NCI-H82 treated with DMSO at 0.1 percent for 48 hours (cell line): Measurements from ENCODE around the gene CPED1.
"Not testable (repeated sequence)": the region's sequence is repeated elsewhere in the genome, so short reads cannot be mapped to it uniquely, and the experiment has no call there.

Experiments used
- DNase-seq: peaks from one replicate; lab custom pipeline; 2025; ENCODE audit not compliant: unreplicated experiment; lab: John Stamatoyannopoulos, UW

Gene CPED1

GRCh38 chr7:121172484-121172883, 184.0 kb downstream of the CPED1 start:
- no peak for DNase-seq

GRCh38 chr7:121175826-121176225, 187.3 kb downstream of the CPED1 start:
- no peak for DNase-seq

DNA sequence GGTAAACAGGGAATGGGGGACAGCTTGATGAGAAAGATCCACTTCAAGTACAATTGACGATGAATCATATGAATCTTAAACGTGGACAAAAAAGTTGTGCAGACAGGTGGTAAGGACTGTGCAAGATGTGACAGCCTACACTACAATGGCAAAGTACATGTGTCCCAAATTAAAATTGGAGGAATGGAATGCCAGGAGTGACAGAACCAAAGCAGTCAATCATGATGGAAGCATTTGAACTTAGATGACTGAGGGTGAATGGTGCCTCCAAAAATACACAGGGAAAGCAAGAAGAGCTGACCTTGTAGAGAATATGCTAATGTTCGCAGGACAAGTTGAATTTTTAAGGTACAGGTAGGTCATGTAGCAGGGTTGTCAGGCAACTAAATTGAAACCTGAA, 189.9 kb downstream of the CPED1 start:
- no peak for DNase-seq

DNA sequence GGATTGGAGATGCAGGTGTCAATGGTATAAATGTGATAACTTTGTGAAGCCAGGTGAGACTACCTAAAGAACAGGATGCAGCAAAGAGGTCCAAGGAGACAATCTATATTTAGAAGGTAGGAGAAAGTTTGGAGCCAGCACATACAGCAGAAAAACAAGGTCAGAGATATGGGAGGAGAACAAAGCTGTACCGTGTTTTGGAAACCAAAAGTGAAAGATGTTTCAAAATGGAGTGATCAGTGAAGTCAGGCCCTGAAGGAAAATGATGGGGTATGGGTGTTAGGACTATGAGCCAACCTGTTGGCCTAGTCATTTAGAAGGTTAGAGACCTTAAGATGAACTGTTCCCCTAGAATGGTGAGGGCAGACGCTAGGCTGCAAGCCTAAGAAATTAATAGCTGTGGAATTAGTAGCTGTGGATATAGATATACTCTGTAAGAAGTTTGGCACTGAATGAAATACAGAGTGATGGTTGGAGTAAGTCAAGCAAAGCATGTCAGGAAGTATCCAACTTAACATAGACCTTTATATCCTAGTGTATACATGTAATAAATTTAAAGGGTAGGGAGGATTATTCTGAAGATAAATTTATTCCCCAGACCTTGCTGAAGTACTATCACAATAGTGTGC, 190.5 kb downstream of the CPED1 start:
- no peak for DNase-seq

GRCh38 chr7:121180436-121181063, 192.0 kb downstream of the CPED1 start:
- no peak for DNase-seq

GRCh38 chr7:121181357-121181756, 192.8 kb downstream of the CPED1 start:
- DNase-seq, result no peak

- DNase-seq, result no peak
Observed at GRCh38 chr7:121182281-121182680, 193.8 kb downstream of the CPED1 start.

DNA sequence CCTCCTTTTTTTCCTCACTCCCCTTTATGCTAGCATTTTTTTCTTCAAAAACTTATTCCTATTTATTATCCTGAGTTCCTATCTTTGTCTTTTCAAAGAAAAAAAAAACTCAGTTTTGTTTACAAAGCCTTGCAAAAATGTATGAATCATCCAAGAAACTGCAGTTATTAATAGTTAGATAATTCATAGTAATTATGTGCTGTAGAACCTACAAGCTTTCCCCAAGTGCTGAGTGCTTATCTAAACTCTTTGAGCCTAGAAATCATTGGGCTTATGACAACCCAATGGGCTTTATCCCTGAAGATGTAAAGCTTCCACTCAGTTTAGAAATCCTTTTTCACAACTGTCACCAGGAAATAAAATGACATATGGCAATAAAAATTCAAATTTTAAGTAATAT, 194.4 kb downstream of the CPED1 start:
- DNase-seq, result no peak

GRCh38 chr7:121183883-121184282, 195.4 kb downstream of the CPED1 start:
- not testable (repeated sequence) for DNase-seq

DNA sequence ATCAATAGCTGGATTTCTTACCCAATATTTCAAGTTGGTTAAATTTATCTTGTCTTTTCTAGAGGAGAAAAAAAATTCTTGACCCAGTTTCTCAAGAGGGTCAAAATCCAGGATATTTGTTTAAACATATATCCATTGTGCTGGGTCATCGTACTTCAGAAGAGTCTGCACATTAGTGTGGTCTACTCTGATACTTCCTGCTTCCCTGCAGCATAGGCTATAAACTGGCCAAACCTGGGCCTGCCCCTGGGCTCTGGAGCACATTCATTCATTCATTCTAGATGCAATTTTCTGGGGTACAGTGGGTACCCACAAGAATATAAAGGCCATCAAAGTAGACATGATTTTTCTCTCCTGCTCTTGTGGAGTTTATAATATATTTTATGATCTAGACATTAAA, 198.2 kb downstream of the CPED1 start:
- no peak for DNase-seq

- no peak for DNase-seq
Observed at GRCh38 chr7:121187222-121187621, 198.7 kb downstream of the CPED1 start.

- no peak for DNase-seq
Observed at GRCh38 chr7:121187676-121188075, 199.2 kb downstream of the CPED1 start.

GRCh38 chr7:121192834-121193233, 204.3 kb downstream of the CPED1 start:
- DNase-seq, result no peak

DNA sequence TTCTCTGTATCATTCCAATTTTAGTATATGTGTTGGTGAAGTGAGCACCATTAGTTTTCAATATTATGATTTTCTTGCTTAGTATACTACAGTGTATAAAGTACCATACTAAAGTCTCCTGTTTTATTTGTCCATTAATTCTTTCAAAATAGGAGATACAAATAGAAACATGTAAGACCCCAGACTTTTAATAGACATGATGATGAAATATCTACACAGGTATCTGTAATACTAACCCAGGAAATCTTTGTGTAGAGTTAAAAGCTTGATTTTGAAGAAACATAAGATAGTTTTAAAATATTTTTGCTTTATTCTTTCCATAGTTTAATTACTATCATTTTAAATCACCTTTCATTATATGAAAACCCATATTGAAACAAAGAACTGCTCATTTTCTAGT, 206.5 kb downstream of the CPED1 start:
- no peak for DNase-seq

DNA sequence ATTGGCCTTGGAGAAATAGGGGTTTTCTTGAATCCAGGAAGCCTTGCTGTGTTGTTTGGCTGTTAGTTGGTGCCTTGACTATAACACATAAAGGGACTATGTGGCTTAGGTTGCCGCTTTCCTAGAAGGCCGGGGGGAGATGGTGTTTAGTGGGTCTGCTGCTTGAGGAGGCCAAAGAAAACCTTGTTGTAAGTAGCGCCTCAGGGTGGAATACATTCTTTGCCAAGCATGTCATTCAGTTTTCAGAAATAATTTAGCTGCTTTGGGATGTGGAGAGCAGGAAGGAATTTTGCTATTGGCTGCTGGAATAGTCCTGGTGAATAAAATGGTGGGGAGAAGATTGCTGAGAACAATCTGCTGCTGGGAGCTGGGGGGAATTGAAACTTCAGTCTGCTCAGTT, 207.4 kb downstream of the CPED1 start:
- no peak for DNase-seq

DNA sequence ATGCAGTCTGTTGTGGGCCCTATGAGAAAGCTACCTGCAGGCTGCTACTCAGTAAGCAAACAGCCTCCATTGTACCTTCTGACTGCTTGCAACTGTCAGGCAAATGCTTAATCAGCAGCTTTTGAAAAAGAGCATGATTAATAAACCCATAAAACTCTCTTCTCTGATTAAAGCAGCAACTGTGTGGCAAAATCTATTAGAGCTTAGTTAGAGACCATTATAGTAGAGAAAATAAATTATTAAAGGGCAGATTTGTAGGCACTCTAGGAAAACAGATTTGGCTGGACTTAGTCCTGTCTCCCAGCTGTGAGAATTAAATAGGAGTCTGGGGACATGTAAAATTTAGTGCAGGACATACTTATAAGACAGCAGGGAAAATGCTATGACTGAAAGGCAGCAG, 207.8 kb downstream of the CPED1 start:
- DNase-seq, result peak; percentile 38

DNA sequence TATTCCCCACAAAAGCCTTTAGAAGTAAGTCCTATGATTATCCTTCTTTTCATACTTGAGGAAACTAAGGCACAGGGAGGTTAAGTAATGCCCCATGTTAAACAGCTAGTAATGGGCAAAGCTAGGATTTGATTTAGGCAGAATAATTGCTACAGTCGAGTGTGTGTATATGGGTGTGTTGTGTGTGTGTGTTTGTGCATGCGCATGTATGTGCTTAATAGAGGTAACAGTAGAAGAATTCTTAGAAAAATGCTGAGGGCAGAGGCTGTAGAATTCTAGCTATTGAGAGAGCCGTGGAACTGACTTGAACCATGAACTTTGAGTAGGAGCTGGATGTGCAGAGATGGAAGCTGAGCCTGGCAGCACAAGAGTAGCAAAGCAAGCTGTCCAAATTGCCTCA, 208.9 kb downstream of the CPED1 start:
- no peak for DNase-seq

GRCh38 chr7:121198502-121198901, 210.0 kb downstream of the CPED1 start:
- no peak for DNase-seq

GRCh38 chr7:121202125-121202524, 213.6 kb downstream of the CPED1 start:
- no peak for DNase-seq

GRCh38 chr7:121202834-121203233, 214.3 kb downstream of the CPED1 start:
- peak; percentile 94 for DNase-seq

DNA sequence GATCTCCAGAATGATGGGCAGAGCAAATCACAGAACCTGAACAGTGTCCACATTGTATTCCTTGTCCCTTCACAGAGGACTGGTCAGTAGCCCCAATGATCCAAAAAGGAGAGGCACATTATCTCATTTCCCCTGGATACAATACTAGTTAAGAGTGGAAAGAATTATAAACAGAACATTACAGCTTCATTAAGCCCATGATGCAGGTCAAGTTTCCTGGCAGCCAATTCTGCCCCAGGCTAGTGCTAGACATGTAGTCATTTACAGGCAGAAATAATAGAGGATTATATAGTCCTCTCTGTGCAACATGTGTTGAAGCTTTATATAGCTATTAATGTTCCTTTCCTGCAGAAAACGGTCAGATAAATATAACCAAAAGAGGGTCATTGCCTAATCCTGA, 216.0 kb downstream of the CPED1 start:
- DNase-seq, result no peak

DNA sequence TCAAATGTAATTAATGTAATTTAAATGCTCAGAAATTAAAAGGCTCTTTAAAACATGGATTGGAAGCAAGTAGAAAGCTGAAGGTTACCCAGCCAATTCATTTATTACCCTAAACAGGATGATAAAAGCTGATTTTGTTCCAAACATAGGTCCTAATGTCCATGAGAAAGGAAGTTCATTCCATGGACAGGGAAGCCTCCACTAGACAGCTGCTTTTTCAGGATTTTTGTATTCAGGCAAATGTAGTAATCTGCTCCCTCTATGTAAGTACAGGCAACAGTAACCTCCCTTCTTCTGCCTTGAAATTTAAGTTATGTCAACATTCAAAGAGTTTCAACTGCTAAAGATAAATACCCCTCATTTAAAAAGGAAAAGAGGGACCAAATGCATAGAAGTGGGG, 217.3 kb downstream of the CPED1 start:
- DNase-seq, result no peak

- DNase-seq, result no peak
Observed at GRCh38 chr7:121211253-121211652, 222.7 kb downstream of the CPED1 start.
